K562 (cell line): ENCODE data around the gene ASMTL. TPM values are rescaled to one million over a fixed set of nuclear protein-coding genes. Genes with fewer than 3 reads are reported as not detected.

Source experiments
- ARID3B ChIP-seq: fragments of 250-450 bp; sonication (Bioruptor Pico); IDR thresholded peaks from 2 replicates; pipeline ENCODE4 v1.4.0; 2020; ENCODE audit warnings: borderline replicate concordance
- BRD9 ChIP-seq: fragments of 450-650 bp; IDR thresholded peaks from 2 replicates; pipeline ENCODE4 v1.6.1; 2018; ENCODE audit warnings: low read depth; ENCODE audit not compliant: partially characterized antibody
- DPF2 ChIP-seq: fragments of 450-650 bp; IDR thresholded peaks from 2 replicates; pipeline ENCODE4 v1.6.1; 2016
- EGR1 ChIP-seq: fragments of 450-650 bp; conservative IDR thresholded peaks from 2 replicates; pipeline ENCODE4 v1.6.1; 2017; ENCODE audit warnings: mild to moderate bottlenecking
- ELF4 ChIP-seq: fragments of 450-650 bp; formaldehyde crosslinking; IDR thresholded peaks from 2 replicates; pipeline ENCODE4 v1.4.0; 2022; ENCODE audit warnings: missing genetic modification characterization
- EP300 ChIP-seq: IDR thresholded peaks from 2 replicates; pipeline ENCODE4 v1.6.1; 2012; ENCODE audit warnings: low read length, improper control_type of control experiment
- FOSL1 ChIP-seq: fragments of 200-800 bp; sonication (Bioruptor generic); conservative IDR thresholded peaks from 2 replicates; pipeline ENCODE4 v1.6.1; 2016; ENCODE audit warnings: missing genetic modification characterization, missing compliant biosample characterization
- FOXM1 ChIP-seq, 2 experiments: fragments of 450-650 bp in 1 of 2; sonication (generic) in 1 of 2; formaldehyde crosslinking in 1 of 2; IDR thresholded peaks; 2 replicates each; pipeline versions ENCODE4 v1.6.1 to v1.9.0; 2017 to 2022; ENCODE audit warnings: low read depth in 2 of 2, mild to moderate bottlenecking in 2 of 2, missing genetic modification reagents in 1 of 2, moderate library complexity in 1 of 2
- HCFC1 ChIP-seq: IDR thresholded peaks from 2 replicates; pipeline ENCODE4 v1.6.1; 2012; ENCODE audit warnings: low read depth, low read length, improper control_type of control experiment
- HDAC3 ChIP-seq: fragments of 450-650 bp; IDR thresholded peaks from 2 replicates; pipeline ENCODE4 v1.6.1; 2018; ENCODE audit warnings: borderline replicate concordance, mild to moderate bottlenecking, moderate library complexity; ENCODE audit not compliant: partially characterized antibody
- ILK ChIP-seq: fragments of 450-650 bp; IDR thresholded peaks from 2 replicates; pipeline ENCODE4 v1.6.1; 2016; ENCODE audit warnings: missing genetic modification characterization, low read depth, mild to moderate bottlenecking, missing compliant biosample characterization, moderate library complexity, borderline replicate concordance
- KLF13 ChIP-seq: fragments of 450-650 bp; IDR thresholded peaks from 2 replicates; pipeline ENCODE4 v1.6.1; 2016; ENCODE audit warnings: missing genetic modification characterization, low read depth, mild to moderate bottlenecking, missing compliant biosample characterization, moderate library complexity, borderline replicate concordance
- LCOR ChIP-seq: sonication (generic); formaldehyde crosslinking; IDR thresholded peaks from 2 replicates; pipeline ENCODE4 v1.8.0; 2022; ENCODE audit warnings: mild to moderate bottlenecking, missing genetic modification reagents
- MBD1 ChIP-seq: fragments of 250-450 bp; sonication (Bioruptor Pico); IDR thresholded peaks from 2 replicates; pipeline ENCODE4 v1.8.0; 2022; ENCODE audit warnings: inconsistent platforms
- MTA3 ChIP-seq: fragments of 450-650 bp; formaldehyde crosslinking; IDR thresholded peaks from 2 replicates; pipeline ENCODE4 v1.6.1; 2017; ENCODE audit warnings: mild to moderate bottlenecking, borderline replicate concordance
- NFIC ChIP-seq: fragments of 450-650 bp; IDR thresholded peaks from 2 replicates; pipeline ENCODE4 v1.6.1; 2017; ENCODE audit warnings: mild to moderate bottlenecking, inconsistent platforms
- NR2F6 ChIP-seq: fragments of 450-650 bp; formaldehyde crosslinking; IDR thresholded peaks from 2 replicates; pipeline ENCODE4 v1.4.0; 2020; ENCODE audit warnings: mild to moderate bottlenecking
- PHB2 ChIP-seq: fragments of 450-650 bp; IDR thresholded peaks from 2 replicates; pipeline ENCODE4 v1.6.1; 2017; ENCODE audit warnings: low read depth
- PTBP1 ChIP-seq: fragments of 200-400 bp; formaldehyde crosslinking; IDR thresholded peaks from 2 replicates; pipeline ENCODE4 v1.6.1; 2017; ENCODE audit warnings: low read depth, low read length
- SMAD4 ChIP-seq: fragments of 250-450 bp; sonication (Bioruptor Pico); conservative IDR thresholded peaks from 2 replicates; pipeline ENCODE4 v1.8.0; 2021; ENCODE audit warnings: inconsistent platforms, mild to moderate bottlenecking, moderate library complexity
- SOX6 ChIP-seq: fragments of 450-650 bp; IDR thresholded peaks from 2 replicates; pipeline ENCODE4 v1.6.1; 2014; ENCODE audit warnings: mild to moderate bottlenecking
- STAG1 ChIP-seq: sonication (generic); formaldehyde crosslinking; IDR thresholded peaks from 2 replicates; pipeline ENCODE4 v1.5.0; 2020; ENCODE audit warnings: missing genetic modification reagents, borderline replicate concordance
- XRCC4 ChIP-seq: IDR thresholded peaks from one replicate; pipeline ENCODE4 v1.6.1; 2011; ENCODE audit not compliant: insufficient read depth, insufficient read length; ENCODE audit errors: extremely low read depth
- ZBED1 ChIP-seq: IDR thresholded peaks from 2 replicates; pipeline ENCODE4 v1.6.1; 2014
- ZNF41 ChIP-seq: fragments of 250-450 bp; sonication (Bioruptor Pico); conservative IDR thresholded peaks from 2 replicates; pipeline ENCODE4 v1.4.0; 2020; ENCODE audit warnings: mild to moderate bottlenecking
- polyA plus RNA-seq, 8 experiments: library from polyadenylated mRNA; depleted of rRNA in 4 of 8; stranded (reverse) in 5 of 8; unstranded in 3 of 8; fragments of >200 nt; fragmentation: Nextera tagmentation in 2 of 8; fragmentation: Illumina TruSeq in 1 of 8; extraction: Ambion mirVana in 2 of 8; extraction: Trizol in 1 of 8; gene quantifications; 2 replicates each; pipeline versions ENCODE4 v1.2.1 to v1.2.3, GENCODE V29; 2011 to 2014; ENCODE audit warnings: inconsistent platforms in 1 of 8, missing spikeins in 1 of 8
- total RNA-seq, 7 experiments: library from RNA; depleted of rRNA in 6 of 7; stranded (reverse); fragments of >200 nt in 6 of 7; fragmentation: Illumina TruSeq in 2 of 7; extraction: Trizol in 2 of 7; gene quantifications; 2 replicates each; pipeline versions ENCODE4 v1.2.1 to v1.2.3, GENCODE V29; 2011 to 2021; ENCODE audit warnings: low replicate concordance in 1 of 7
- TF ChIP-seq, protein P1 (sequence below): sonication (generic); formaldehyde crosslinking; IDR thresholded peaks from 2 replicates; pipeline ENCODE4 v1.8.1; 2023; ENCODE audit warnings: mild to moderate bottlenecking, missing genetic modification reagents

The ASMTL gene
- total and polyA plus RNA-seq, 9 of the 15 experiments (the other 6 are each of a cell fraction or from before 2014, with no cell fraction given): 0.56 to 20.6 (median 7.6) TPM

DNA sequence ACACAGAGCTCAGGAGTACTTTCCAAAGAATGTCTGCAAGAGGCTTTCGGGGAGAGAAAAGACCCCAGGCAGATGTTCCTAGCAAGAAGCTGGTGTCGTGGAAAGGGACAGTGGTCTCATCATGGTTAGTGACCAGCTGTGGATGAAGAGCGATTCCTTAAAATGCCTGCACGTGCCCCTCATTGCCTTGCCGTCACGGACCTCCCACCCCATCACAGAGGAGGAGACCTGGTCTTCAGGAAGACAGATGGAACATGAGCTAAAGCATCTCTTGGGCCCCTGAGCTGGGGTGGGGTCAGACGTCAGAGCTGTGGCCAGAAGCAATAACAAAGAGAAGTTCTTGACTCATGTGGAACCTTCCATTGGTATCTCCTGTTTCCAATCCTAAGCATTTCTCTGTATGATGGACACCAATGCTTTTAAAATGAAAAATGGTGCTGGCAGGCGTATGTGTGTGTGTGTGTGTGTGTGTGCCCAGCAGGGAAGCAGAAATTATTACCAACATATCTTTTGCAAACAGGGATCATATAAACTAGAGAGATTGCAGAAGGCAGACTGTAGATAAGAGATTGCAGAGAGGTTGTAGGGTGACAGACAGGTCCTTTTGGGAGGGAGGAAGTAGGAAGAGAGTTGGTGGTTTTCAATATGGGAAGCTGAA, 25.2 kb upstream of the ASMTL start (continued):
- TF ChIP-seq MBD1 (no peak), SMAD4 (CRISPR knock-in tag) (peak; percentile 90), KLF13 (tag) (no peak), PHB2 (peak; percentile 51; the same call in 1 of the 2 replicates), PTBP1 (no peak), ZNF41 (CRISPR knock-in tag) (no peak), STAG1 (CRISPR knock-in tag) (no peak), EGR1 (no peak), HDAC3 (peak; percentile 66), MTA3 (no peak), XRCC4 (no peak), BRD9 (no peak), EP300 (peak; percentile 86), ILK (tag) (no peak), LCOR (no peak), ZBED1 (no peak), ARID3B (CRISPR knock-in tag) (no peak), DPF2 (peak; percentile 94), FOSL1 (tag) (no peak; the same call in 1 of the 2 replicates), SOX6 (peak; percentile 85), ELF4 (CRISPR knock-in tag) (peak; percentile 88), FOXM1 (IDR thresholded peaks at IDR 0.05; ENCODE audit: low read depth) (peak; percentile 83), FOXM1 (CRISPR knock-in tag; IDR thresholded peaks at IDR 0.05; ENCODE audit: low read depth) (no peak), NFIC (peak; percentile 50; the same call in 1 of the 2 replicates), HCFC1 (no peak), NR2F6 (CRISPR knock-in tag) (no peak)
- TF ChIP-seq, protein P1, sequence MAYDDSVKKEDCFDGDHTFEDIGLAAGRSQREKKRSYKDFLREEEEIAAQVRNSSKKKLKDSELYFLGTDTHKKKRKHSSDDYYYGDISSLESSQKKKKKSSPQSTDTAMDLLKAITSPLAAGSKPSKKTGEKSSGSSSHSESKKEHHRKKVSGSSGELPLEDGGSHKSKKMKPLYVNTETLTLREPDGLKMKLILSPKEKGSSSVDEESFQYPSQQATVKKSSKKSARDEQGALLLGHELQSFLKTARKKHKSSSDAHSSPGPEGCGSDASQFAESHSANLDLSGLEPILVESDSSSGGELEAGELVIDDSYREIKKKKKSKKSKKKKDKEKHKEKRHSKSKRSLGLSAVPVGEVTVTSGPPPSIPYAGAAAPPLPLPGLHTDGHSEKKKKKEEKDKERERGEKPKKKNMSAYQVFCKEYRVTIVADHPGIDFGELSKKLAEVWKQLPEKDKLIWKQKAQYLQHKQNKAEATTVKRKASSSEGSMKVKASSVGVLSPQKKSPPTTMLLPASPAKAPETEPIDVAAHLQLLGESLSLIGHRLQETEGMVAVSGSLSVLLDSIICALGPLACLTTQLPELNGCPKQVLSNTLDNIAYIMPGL: no peak
